Activated CD8-positive, alpha-beta memory T cell treated with anti-CD3 and anti-CD28 coated beads, Interleukin-2, amount 50 U/mL, for 4 hours (primary cell): ENCODE measurements around the gene CPNE7.
A peak's percentile ranks its signal among the peaks of the same experiment; 100 is the strongest.

Experiments used
- DNase-seq: peaks from one replicate; pipeline ENCODE4 v3.0.0-alpha.2; 2020

CPNE7 gene

GRCh38 chr16:89605186-89605970, 29.8 kb downstream of the CPNE7 start:
- DNase-seq, result no peak

DNA sequence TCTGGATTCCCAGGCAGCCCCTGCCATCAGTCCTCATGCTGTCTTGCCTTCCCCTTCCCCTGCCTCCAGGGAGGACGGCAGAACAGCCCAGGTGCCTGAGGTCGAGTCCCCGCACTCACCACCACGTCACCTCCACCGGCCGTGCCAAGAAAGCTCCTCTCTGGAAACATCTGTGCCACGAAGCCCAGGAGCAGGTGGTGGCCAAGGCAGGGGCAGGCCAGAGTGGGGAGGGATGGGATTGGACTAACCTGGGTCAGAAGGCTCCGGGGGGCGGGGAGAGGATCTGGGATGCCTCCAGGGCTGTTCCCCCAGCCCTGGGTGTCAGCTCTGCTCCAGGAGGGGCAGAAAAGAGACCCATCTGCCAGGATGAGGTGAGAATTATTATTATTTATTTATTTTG, 30.4 kb downstream of the CPNE7 start:
- DNase-seq, result no peak

GRCh38 chr16:89607453-89607852, 31.9 kb downstream of the CPNE7 start:
- no peak for DNase-seq

DNA sequence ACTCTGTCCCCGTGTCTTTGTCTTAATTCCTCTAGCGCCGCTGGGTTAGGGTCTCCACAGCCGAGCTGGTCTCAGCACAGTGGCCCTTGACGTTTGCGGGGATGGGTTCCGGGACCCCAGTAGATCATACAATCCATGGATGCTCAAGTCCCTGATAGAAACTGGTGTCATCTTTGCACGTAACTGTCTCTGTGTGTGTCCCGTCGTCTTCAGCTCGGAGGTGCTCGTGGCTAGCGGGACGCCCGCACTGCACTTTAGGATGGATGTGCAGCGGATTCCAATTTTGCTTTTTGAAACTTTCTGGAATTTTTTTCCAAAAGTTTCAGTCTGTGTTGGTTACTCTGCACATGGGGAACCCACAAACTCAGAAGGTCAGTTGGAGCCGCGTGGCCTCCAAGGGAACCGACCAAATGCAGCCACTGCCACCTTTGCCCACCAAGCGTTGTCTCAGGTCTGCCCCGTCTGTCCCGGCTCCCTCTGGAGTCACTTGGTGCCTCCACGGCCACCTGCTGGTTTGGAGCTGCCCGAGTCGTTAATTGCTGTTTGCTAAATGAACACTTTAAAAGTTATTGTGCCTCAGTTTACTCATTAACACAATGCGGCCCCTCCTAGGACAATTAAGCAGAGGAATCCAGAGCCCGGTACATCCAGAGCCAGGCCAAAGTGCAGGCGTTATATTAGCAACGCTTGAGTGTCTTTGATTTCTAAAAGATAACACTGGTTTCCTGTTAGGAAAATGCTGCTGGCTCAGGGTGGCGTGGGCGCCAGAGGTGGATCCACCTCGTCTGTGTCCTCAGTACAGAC, 32.6 kb downstream of the CPNE7 start:
- DNase-seq, result no peak

DNA sequence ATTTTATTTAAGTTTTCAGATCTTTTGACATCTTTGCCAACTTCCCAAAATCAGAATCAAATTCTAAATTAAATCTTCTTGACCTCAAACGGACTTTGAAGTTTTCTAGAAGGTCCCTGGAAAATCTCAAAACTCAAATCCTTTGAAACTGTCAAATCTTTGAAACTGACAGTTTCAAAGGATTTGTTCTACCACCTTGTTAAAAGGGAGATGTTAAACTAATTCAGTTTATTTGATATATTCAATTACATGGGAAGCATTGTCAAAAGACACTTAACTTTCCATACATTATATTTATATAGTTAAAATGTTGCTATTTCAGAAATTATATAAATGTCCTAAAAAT, 34.5 kb downstream of the CPNE7 start:
- no peak for DNase-seq

GRCh38 chr16:89612415-89613166, 37.0 kb downstream of the CPNE7 start:
- no peak for DNase-seq

DNA sequence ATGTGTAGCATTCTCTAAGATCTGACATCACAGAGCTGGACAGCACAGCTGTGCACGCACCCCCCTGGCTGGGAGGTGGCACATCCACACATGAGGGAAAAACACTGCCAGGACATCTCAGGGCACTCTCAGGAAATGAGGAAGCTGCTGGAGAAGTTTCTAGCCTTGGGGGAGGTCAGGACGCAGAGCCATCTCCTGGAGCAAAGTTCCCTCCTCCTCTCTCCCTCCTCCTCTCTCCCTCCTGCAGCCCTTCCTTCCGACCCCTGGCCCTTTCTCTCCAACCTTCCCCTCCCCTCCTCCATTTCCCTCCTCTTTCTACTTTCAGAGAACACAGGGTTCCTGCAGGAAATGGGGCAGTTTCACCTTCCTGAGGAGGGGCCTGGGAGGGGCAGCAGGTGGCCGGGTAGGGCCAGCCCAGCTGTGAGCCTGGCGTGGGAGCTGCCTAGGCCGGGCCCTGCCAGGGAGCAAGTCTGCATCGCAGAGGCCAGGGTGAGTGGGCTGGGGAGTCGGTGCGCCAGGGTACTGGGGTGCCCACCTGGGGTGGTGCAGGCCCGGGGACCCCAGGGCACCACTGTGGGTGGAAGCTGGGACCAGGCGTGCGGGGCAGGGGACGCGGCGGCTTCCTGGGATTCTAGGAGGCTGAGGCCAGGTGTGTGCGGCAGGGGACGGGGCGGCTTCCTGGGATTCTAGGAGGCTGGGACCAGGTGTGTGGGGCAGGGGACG, 37.8 kb downstream of the CPNE7 start, which contains the start of gene DPEP1:
Gene DPEP1 (plus strand): TSS at position 412 of the 723 bp plus-strand sequence. CDS start 16,769 bp downstream, outside the sequence.
- no peak for DNase-seq

GRCh38 chr16:89613954-89614459, 38.4 kb downstream of the CPNE7 start:
- no peak for DNase-seq

- no peak for DNase-seq
Observed at GRCh38 chr16:89615176-89615575, 39.6 kb downstream of the CPNE7 start.

DNA sequence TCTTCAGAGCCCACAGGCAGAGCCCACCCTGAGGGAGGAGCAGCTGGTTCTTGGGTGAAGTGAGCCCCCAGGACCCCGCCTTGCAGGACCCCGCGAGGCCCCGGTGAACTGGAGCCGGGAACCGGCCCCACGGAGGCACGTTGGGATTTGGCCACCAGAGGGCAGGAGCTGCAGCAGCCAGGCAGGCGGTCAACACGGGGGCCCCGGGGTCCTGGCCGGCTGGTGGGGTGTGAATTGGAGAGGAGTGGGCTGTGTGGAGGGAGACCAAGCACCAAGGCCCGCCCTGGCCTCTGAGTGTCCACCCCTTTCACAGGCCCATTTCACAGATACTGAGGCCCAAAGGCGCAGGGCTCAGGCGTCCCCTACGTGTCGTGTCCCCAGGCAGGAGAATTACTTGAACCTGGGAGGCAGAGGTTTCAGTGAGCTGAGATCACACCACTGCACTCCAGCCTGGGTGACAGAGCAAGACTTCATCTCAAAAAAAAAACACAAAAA, 40.1 kb downstream of the CPNE7 start:
- peak; percentile 50 for DNase-seq

GRCh38 chr16:89616623-89617022, 41.1 kb downstream of the CPNE7 start:
- DNase-seq, result no peak

GRCh38 chr16:89617036-89617435, 41.5 kb downstream of the CPNE7 start:
- DNase-seq, result no peak

GRCh38 chr16:89618109-89618998, 42.8 kb downstream of the CPNE7 start:
- DNase-seq, result no peak

- no peak for DNase-seq
Observed at GRCh38 chr16:89619840-89620239, 44.3 kb downstream of the CPNE7 start.

- no peak for DNase-seq
Observed at GRCh38 chr16:89620406-89620841, 44.9 kb downstream of the CPNE7 start.

GRCh38 chr16:89621136-89621697, 45.7 kb downstream of the CPNE7 start:
- no peak for DNase-seq

DNA sequence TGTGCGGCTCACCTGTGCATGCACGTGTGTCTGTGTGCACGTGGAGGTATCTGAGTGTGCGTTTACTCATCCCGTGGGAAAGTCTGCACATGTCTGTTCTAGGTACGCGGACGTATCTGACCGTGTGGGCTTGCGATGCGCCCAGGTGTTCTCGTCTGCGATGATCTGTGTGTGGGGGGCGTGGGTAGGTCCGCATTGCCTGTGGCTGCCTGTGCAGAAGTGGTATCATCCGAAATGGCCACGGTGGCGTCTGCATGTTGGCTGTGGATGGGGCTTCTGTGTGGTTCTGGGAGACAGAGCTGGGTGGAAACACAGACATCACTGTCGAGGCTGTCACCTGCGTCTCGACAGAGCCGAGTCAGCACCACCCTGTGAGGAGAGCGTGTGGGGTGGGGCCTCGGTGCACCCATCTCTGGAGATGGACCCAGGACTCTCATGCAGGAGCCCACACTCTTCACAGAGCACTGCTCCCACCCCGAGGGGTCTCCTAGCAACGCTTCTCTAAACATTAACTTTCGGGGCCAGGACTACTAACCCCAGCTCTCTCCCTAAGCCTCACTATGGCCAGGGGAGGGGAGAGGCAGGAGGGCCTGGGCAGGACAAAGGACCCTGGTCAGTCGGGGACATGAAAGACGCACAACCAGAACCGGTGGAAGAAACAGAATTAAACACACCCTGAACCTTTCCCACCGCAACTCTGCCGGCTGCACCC, 46.3 kb downstream of the CPNE7 start:
- DNase-seq, result no peak

GRCh38 chr16:89623511-89624261, 48.1 kb downstream of the CPNE7 start:
- DNase-seq, result no peak
